K562 (cell line): ENCODE results near the gene PTCH1. TPM values are rescaled to one million over a fixed set of nuclear protein-coding genes. Genes with fewer than 3 reads are reported as not detected.

Experiments
- AFF1 ChIP-seq, 2 experiments: fragments of 450-650 bp; IDR thresholded peaks; 2 replicates each; pipeline ENCODE4 v1.6.1; 2018; ENCODE audit warnings: mild to moderate bottlenecking in 2 of 2, low read depth in 1 of 2; ENCODE audit not compliant: partially characterized antibody in 2 of 2
- CREB5 ChIP-seq: fragments of 250-450 bp; sonication (Bioruptor Pico); IDR thresholded peaks from 2 replicates; pipeline ENCODE4 v1.5.0; 2020; ENCODE audit warnings: mild to moderate bottlenecking
- CREBBP ChIP-seq: IDR thresholded peaks from one replicate; pipeline ENCODE4 v1.6.1; 2012; ENCODE audit warnings: low read depth, mild to moderate bottlenecking, control low read depth, inconsistent platforms, low read length
- ESRRB ChIP-seq: fragments of 250-450 bp; sonication (Bioruptor Pico); IDR thresholded peaks from 2 replicates; pipeline ENCODE4 v1.5.0; 2020; ENCODE audit warnings: mild to moderate bottlenecking, moderate library complexity, borderline replicate concordance
- HES1 ChIP-seq: fragments of 450-650 bp; IDR thresholded peaks from 2 replicates; pipeline ENCODE4 v1.6.1; 2016; ENCODE audit warnings: low read depth, mild to moderate bottlenecking, moderate library complexity
- MCM3 ChIP-seq: fragments of 450-650 bp; IDR thresholded peaks from 2 replicates; pipeline ENCODE4 v1.6.1; 2016
- MXI1 ChIP-seq: IDR thresholded peaks from 2 replicates; pipeline ENCODE4 v1.6.1; 2011; ENCODE audit warnings: low read depth, mild to moderate bottlenecking, improper control_type of control experiment, low read length
- NR3C1 ChIP-seq: sonication (generic); formaldehyde crosslinking; IDR thresholded peaks from 2 replicates; pipeline ENCODE4 v1.8.1; 2022; ENCODE audit warnings: missing genetic modification reagents
- PATZ1 ChIP-seq: fragments of 250-450 bp; sonication (Bioruptor Pico); IDR thresholded peaks from 2 replicates; pipeline ENCODE4 v1.5.0; 2020; ENCODE audit warnings: mild to moderate bottlenecking, borderline replicate concordance
- POLR2A ChIP-seq: fragments of 450-650 bp; conservative IDR thresholded peaks from 2 replicates; pipeline ENCODE4 v1.6.1; 2016
- POLR2AphosphoS5 ChIP-seq: IDR thresholded peaks from 2 replicates; pipeline ENCODE4 v1.6.1; 2011; ENCODE audit warnings: mild to moderate bottlenecking, low read depth, low read length, moderate library complexity; ENCODE audit not compliant: control insufficient read depth, insufficient read depth
- PYGO2 ChIP-seq: fragments of 450-650 bp; IDR thresholded peaks from 2 replicates; pipeline ENCODE4 v1.6.1; 2016; ENCODE audit warnings: mild to moderate bottlenecking, missing genetic modification characterization, moderate library complexity, missing compliant biosample characterization
- RBM34 ChIP-seq: fragments of 200-400 bp; formaldehyde crosslinking; IDR thresholded peaks from 2 replicates; pipeline ENCODE4 v1.6.1; 2018; ENCODE audit warnings: low read length, borderline replicate concordance; ENCODE audit not compliant: insufficient read depth
- UBTF ChIP-seq, 2 experiments: IDR thresholded peaks; 2 replicates each; pipeline ENCODE4 v1.6.1; 2012; ENCODE audit warnings: improper control_type of control experiment in 2 of 2, low read depth in 2 of 2, low read length in 2 of 2, borderline replicate concordance in 1 of 2
- ZNF436 ChIP-seq: fragments of 250-450, 450-650 bp; sonication (Bioruptor Pico); formaldehyde crosslinking; IDR thresholded peaks from 2 replicates; pipeline ENCODE4 v1.7.0; 2020; ENCODE audit warnings: mild to moderate bottlenecking
- ZNF551 ChIP-seq: fragments of 250-450 bp; sonication (Bioruptor Pico); IDR thresholded peaks from 2 replicates; pipeline ENCODE4 v1.5.0; 2021; ENCODE audit warnings: mild to moderate bottlenecking, moderate library complexity
- polyA plus RNA-seq, 8 experiments: library from polyadenylated mRNA; depleted of rRNA in 4 of 8; stranded (reverse) in 5 of 8; unstranded in 3 of 8; fragments of >200 nt; fragmentation: Nextera tagmentation in 2 of 8; fragmentation: Illumina TruSeq in 1 of 8; extraction: Ambion mirVana in 2 of 8; extraction: Trizol in 1 of 8; gene quantifications; 2 replicates each; pipeline versions ENCODE4 v1.2.1 to v1.2.3, GENCODE V29; 2011 to 2014; ENCODE audit warnings: inconsistent platforms in 1 of 8, missing spikeins in 1 of 8
- total RNA-seq, 7 experiments: library from RNA; depleted of rRNA in 6 of 7; stranded (reverse); fragments of >200 nt in 6 of 7; fragmentation: Illumina TruSeq in 2 of 7; extraction: Trizol in 2 of 7; gene quantifications; 2 replicates each; pipeline versions ENCODE4 v1.2.1 to v1.2.3, GENCODE V29; 2011 to 2021; ENCODE audit warnings: low replicate concordance in 1 of 7

PTCH1 gene
- total and polyA plus RNA-seq, 9 of the 15 experiments (the other 6 are each of a cell fraction or from before 2014, with no cell fraction given): 0.70 to 9.9 (median 3.8) TPM

- TF ChIP-seq ZNF551 (CRISPR knock-in tag): no peak
- peak; percentile 58 for TF ChIP-seq POLR2A
- peak; percentile 15 to 69; a peak in 1 of 4 replicates for TF ChIP-seq UBTF (IDR thresholded peaks at IDR 0.05; ENCODE audit: borderline replicate concordance in 1 of 2, low read depth in 2 of 2, low read length in 2 of 2)
- TF ChIP-seq POLR2AphosphoS5: peak; percentile 99
- TF ChIP-seq PATZ1 (CRISPR knock-in tag): no peak
- no peak for TF ChIP-seq ESRRB (CRISPR knock-in tag)
- TF ChIP-seq MCM3: no peak
- peak; percentile 96 for TF ChIP-seq HES1
- no peak for TF ChIP-seq ZNF436 (CRISPR knock-in tag)
- 0 out of 2 replicates have a peak, but pooled peaks have one; percentile 51 for TF ChIP-seq PYGO2 (tag)
- no peak for TF ChIP-seq RBM34
- peak; percentile 50; the same call in 1 of the 2 replicates for TF ChIP-seq MXI1
- TF ChIP-seq NR3C1 (CRISPR knock-in tag): no peak
- peak in 1 of 2 experiments; percentile 93 for TF ChIP-seq AFF1 (IDR thresholded peaks at IDR 0.05; ENCODE audit: low read depth in 1 of 2, partially characterized antibody in 2 of 2)
- TF ChIP-seq CREBBP: no peak
- TF ChIP-seq CREB5 (CRISPR knock-in tag): no peak
Observed at GRCh38 chr9:95462249-95463147, 54.3 kb downstream of the PTCH1 start (continued).
